GM21390 (cell line): ENCODE results near the gene LRFN5.
"Not testable (repeated sequence)": the region's sequence is repeated elsewhere in the genome, so short reads cannot be mapped to it uniquely, and the experiment has no call there.

Experiments
- ATAC-seq: cut with Tn5 transposase; IDR thresholded peaks from one replicate; pipeline ENCODE4 v1.9.1; 2021; ENCODE audit not compliant: unreplicated experiment

LRFN5 gene

GRCh38 chr14:41878321-41878720 is 271.6 kb downstream of the LRFN5 start:
- no peak for ATAC-seq

GRCh38 chr14:41891624-41892023 is 284.9 kb downstream of the LRFN5 start:
- ATAC-seq = no peak

- no peak for ATAC-seq
Observed at GRCh38 chr14:41899416-41899815, 292.7 kb downstream of the LRFN5 start.

GRCh38 chr14:41900644-41901043 is 294.0 kb downstream of the LRFN5 start:
- ATAC-seq = no peak

GRCh38 chr14:41901089-41901488 is 294.4 kb downstream of the LRFN5 start:
- no peak for ATAC-seq

GRCh38 chr14:41905394-41905964 is 298.8 kb downstream of the LRFN5 start:
- ATAC-seq = no peak

- not testable (repeated sequence) for ATAC-seq
Observed at GRCh38 chr14:41911155-41911554, 304.5 kb downstream of the LRFN5 start.

GRCh38 chr14:41913398-41913797 is 306.7 kb downstream of the LRFN5 start:
- ATAC-seq = no peak

- ATAC-seq = no peak
Observed at GRCh38 chr14:41915732-41916131, 309.1 kb downstream of the LRFN5 start.

- ATAC-seq = no peak
Observed at GRCh38 chr14:41916313-41916712, 309.6 kb downstream of the LRFN5 start.

- ATAC-seq = no peak
Observed at GRCh38 chr14:41925409-41925808, 318.7 kb downstream of the LRFN5 start.

GRCh38 chr14:41950428-41951151 is 343.9 kb downstream of the LRFN5 start:
- ATAC-seq = no peak
